Muscle layer of duodenum (tissue), 2 donors: ENCODE measurements around the gene ZNF428.
A peak's percentile ranks its signal among the peaks of the same experiment; 100 is the strongest.

ENCODE experiments used
- H3K27ac ChIP-seq: one replicate; pipeline ENCODE4 v1.7.0; 2013; ENCODE audit warnings: mild to moderate bottlenecking, low read length
- H3K27me3 ChIP-seq: one replicate; pipeline ENCODE4 v1.7.0; 2013; ENCODE audit warnings: low read depth, mild to moderate bottlenecking, control low read depth, low read length
- H3K36me3 ChIP-seq, 2 donors: one replicate each; pipeline ENCODE4 v1.7.0; 2013; ENCODE audit warnings: low read length in 2 of 2, control low read depth in 1 of 2, mild to moderate bottlenecking in 1 of 2; ENCODE audit not compliant: insufficient read depth in 2 of 2, control insufficient read depth in 1 of 2
- H3K4me1 ChIP-seq, 2 donors: one replicate each; pipeline ENCODE4 v1.7.0; 2013; ENCODE audit warnings: low read length in 2 of 2, mild to moderate bottlenecking in 2 of 2, control low read depth in 1 of 2, moderate library complexity in 1 of 2; ENCODE audit not compliant: insufficient read depth in 2 of 2, control insufficient read depth in 1 of 2
- H3K4me3 ChIP-seq, 2 donors: one replicate each; pipeline ENCODE4 v1.7.0; 2013; ENCODE audit warnings: low read length in 2 of 2, low read depth in 1 of 2, mild to moderate bottlenecking in 1 of 2
- H3K9me3 ChIP-seq, 2 donors: one replicate each; pipeline ENCODE4 v1.7.0; 2013; ENCODE audit warnings: low read length in 2 of 2, control low read depth in 1 of 2, mild to moderate bottlenecking in 1 of 2; ENCODE audit not compliant: control insufficient read depth in 1 of 2
- donor health status: healthy.

Gene ZNF428

DNA sequence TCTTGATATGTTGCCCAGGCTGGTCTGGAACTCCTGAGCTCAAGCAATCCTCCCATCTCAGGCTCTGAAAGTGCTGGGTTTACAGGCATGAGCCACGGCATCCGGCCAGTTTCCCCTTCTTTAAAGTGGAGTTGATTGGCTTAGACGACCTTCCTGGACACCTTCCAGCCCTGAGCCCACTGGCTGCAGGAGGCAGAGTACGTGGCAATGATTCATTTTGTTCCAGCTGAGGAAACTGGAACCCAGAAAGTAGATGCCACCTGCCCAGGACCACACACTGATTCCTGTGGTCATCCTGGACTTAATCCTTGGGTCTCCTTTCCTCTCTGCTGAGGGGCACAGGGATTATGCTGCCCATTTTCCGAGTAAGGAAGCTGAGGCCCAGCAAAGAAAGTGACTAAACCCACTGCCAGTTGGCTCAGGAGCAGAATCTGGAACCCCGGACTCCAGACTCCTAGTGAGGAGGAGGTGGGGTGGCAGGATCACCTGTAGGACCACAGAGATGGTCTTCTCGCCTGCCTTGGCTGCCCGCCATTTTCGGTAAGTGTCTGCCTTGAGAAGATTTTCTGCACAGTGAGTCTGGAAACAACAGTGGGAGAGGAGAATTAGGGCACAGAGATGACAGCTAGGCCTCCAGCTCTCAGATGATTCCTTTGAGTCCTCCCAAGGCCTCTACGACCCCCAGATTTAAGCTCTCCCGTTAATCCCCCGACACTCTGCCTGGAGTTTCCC lies 44.8 kb downstream of the ZNF428 start:
- no peaks in the 10 kb centered on the region for H3K9me3 ChIP-seq
- peak overlapping the region; percentile 97 for H3K27ac ChIP-seq
- peaks cover 3 to 4% of the 10 kb centered on the region in 2 donors for H3K36me3 ChIP-seq
- H3K4me1 ChIP-seq: peaks cover 7 to 9% of the 10 kb centered on the region in 2 donors
- H3K27me3 ChIP-seq: no peaks in the 10 kb centered on the region
- H3K4me3 ChIP-seq: peak overlapping the region; percentile 97 to 100

DNA sequence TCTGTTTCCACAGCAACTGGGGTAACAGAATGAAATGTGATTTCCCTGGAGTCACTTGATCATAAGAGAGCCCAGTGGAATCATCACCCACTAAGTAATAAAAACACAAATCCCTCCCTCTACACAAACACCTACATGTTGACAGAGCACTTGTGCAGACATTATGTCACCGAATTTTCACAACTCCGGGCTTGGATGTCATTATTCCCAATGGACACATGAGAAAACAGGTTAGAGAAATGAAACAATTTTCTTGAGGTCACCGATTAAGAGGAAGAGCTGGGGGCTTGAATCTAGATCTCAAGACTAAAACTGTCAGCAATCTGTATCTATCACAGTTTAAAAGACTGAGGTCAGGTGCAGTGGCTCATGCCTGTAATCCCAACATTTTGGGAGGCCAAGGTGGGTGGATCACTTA lies 47.2 kb downstream of the ZNF428 start:
- H3K27me3 ChIP-seq: no peaks in the 10 kb centered on the region
- H3K4me3 ChIP-seq: no peak overlapping the region
- peaks cover 7 to 9% of the 10 kb centered on the region in 2 donors for H3K4me1 ChIP-seq
- no peaks in the 10 kb centered on the region for H3K9me3 ChIP-seq
- H3K36me3 ChIP-seq: peaks cover 3 to 4% of the 10 kb centered on the region in 2 donors
- no peak overlapping the region for H3K27ac ChIP-seq

DNA sequence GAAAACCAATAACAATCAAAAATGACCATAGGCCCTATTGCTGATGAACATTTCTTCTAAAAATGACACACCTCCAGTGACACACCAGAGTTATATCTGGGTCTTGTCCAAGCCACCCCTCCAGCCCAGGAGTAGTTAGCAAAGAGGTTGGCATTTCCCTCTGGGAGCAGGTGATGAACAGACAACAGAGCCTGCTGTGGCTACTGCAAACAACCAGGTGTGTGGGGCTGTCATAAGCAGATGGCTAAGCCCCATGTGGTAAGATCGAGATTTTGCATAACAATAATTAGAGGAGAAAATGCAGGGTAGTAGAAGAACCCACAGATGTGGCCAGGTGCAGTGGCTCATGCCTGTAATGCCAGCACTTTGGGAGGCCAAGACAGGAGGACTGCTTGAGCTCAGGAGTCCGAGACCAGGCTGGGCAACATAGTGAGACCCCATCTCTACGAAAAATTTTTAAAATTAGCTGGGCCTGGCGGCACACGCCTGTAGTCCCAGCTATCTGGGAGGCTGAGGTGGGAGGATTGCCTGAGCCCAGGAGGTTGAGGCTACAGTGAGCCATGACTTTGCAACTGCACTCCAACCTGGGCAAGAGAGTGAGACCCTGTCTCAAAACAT lies 49.1 kb downstream of the ZNF428 start:
- Histone ChIP-seq H3K27me3 (no peaks in the 10 kb centered on the region), H3K9me3 (no peaks in the 10 kb centered on the region), H3K27ac (no peak overlapping the region), H3K36me3 (peaks cover 3 to 4% of the 10 kb centered on the region in 2 donors), H3K4me3 (no peak overlapping the region), H3K4me1 (peaks cover 7 to 9% of the 10 kb centered on the region in 2 donors)

DNA sequence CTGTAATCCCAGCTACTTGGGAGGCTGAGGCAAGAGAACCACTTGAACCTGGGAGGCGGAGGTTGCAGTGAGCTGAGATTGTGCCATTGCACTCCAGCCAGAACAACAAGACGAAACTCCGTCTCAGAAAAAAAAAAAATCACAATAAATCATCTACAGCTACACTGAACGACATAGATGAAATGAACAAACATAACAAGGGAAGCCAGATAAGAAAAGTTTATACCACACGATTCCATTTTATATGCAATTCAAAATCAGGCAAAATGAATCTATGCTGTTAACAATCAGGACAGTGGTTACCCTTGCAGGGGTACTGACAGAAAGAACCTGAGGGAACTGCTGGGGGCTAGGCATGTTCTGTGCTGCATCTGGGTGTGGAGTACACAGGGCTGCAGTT lies 49.8 kb downstream of the ZNF428 start:
- H3K9me3 ChIP-seq: no peaks in the 10 kb centered on the region
- peaks cover 3 to 4% of the 10 kb centered on the region in 2 donors for H3K36me3 ChIP-seq
- no peak overlapping the region for H3K27ac ChIP-seq
- peaks cover 3 to 5% of the 10 kb centered on the region in 2 donors for H3K4me1 ChIP-seq
- no peaks in the 10 kb centered on the region for H3K27me3 ChIP-seq
- no peak overlapping the region for H3K4me3 ChIP-seq

DNA sequence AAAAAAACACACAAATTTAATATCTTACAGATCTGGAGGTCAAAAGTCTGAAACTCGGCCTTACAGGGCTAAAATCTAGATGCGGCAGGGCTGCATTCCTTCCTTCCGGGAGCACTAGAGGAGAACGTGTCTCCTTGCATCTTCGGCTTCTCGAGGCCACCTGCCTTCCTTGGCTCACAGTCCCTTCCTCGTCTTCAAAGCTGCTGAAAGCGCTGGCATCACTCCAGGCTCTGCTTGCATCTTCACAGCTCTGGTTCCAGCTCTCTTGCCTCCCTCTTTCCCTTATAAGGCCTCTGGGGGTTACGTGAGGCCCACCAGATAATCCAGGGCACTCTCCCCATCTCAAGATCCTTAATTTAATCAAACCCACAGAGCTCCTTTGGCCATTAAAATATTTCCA lies 54.6 kb downstream of the ZNF428 start:
- Histone ChIP-seq H3K36me3 (peaks cover 0 to 15% of the 10 kb centered on the region in 2 donors), H3K4me1 (peaks cover 0 to 10% of the 10 kb centered on the region in 2 donors), H3K27ac (no peak overlapping the region), H3K27me3 (no peaks in the 10 kb centered on the region), H3K9me3 (no peaks in the 10 kb centered on the region), H3K4me3 (no peak overlapping the region)

DNA sequence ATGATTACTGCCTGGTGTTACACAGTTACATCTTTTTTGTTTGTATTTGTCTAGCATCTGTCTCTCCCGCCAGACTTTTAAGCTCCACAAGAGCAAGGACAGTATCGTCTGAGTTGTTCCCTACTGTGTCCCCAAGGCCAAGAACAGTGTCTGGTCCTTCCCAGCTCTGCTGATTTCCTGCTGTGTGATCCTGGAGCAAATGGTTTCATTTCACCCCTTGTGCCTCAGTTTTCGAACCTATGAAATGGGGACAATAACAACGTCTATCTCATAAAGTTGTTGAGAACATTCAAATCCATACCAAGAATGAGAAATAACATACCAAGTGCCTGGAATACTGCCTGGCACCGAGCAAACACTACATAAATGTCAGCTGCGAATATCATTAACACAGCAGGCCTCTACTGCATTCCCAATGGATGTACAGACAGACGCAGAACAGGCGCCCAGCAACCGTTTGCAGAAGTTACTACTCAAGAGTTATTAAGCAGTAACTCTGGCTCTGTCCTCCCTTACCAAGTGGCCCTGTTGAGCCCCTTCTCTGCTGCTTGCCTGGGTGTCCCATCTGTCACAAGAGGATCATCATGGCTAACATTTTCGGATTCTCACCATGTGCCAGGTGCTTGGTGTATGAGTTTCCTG lies 55.5 kb downstream of the ZNF428 start:
- Histone ChIP-seq H3K4me1 (peaks cover 0 to 10% of the 10 kb centered on the region in 2 donors), H3K27ac (no peak overlapping the region), H3K36me3 (peaks cover 0 to 20% of the 10 kb centered on the region in 2 donors), H3K9me3 (no peaks in the 10 kb centered on the region), H3K4me3 (no peak overlapping the region), H3K27me3 (no peaks in the 10 kb centered on the region)

DNA sequence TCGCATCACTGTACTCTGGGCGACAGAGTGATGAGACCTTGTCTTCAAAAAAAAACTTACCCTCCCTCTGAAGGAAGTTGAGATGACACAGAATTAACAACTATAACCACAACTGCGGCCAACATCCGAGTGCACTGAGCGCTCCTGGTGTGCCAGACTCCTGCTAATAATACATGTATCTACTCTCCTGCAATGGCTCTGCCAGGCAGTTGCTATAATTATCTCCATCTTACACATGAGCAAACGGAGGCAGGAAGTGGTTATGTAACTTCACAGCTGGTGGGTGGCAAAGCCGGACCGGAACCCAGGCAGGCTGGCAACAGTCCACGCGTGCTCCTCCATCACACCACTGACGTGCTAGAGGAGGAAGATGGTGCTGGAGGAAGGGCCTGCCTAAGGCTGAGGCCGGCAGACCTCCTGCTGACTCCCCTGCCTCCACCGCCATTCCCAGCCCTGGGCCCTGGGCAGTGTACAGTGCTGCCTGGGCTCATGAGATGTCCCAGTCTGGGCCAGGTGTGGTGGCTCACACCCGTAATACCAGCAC lies 56.7 kb downstream of the ZNF428 start:
- peaks cover 0 to 10% of the 10 kb centered on the region in 2 donors for H3K4me1 ChIP-seq
- H3K27ac ChIP-seq: peak overlapping the region; percentile 23
- no peak overlapping the region for H3K4me3 ChIP-seq
- no peaks in the 10 kb centered on the region for H3K27me3 ChIP-seq
- peaks cover 0 to 20% of the 10 kb centered on the region in 2 donors for H3K36me3 ChIP-seq
- H3K9me3 ChIP-seq: no peaks in the 10 kb centered on the region

DNA sequence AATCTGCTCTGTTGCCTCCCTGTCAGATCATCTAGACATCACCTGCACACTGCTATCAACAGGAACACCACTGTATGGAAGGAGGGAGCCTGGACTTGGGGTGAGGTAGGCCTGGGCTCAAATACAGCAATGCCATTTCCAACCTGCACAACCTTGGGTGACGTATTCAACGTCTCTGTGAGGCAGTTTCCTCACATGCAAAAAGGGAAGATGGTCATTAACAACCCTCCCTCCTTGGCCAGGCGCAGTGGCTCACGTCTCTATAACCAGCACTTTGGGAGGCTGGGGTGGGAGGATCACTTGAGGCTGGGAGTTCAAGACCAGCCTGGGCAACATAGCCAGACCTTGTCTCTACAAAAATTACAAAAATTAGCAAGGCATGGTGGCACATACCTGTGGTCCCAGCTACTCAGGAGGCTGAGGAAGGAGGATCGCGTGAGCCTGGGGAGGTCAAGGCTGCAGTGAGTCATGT lies 57.2 kb downstream of the ZNF428 start:
- H3K27ac ChIP-seq: peak overlapping the region; percentile 23
- no peak overlapping the region for H3K4me3 ChIP-seq

DNA sequence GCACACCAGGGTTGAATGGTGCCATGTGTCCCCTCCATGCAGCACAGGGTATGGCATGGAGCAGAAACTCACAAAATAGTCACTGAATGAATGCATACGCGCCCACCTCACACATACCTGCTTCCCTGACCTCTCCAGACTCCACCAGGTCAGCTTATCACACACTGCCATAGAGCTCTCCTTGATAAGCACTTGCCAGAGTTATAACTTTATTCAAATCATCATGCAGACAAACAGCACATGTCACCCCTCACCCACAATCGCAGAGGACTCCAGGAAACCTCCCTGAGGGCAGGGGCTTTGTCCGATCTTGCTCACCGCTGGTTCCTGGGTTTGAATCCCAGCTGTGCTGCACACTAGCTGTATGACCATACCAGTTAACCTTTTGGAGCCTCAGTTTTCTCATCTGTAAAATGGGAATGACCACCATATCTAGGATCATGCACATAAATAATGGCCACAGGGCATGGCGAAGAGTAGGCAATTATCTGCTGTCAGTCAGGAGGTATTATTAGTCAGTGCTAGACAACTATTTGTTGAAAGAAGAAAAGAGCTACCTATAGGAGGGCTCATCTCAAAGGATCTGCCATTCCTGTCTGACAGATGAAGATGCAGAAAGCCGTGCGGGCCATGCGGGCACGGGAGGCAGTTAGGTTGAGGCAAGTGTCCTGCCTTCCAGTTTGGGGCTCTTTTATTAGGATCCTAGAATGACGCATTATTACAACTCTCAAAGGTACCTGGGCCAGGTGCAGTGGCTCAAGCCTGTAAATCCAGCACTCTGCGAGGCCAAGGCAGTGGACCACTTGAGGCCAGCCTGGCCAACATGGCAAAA lies 58.1 kb downstream of the ZNF428 start:
- no peak overlapping the region for H3K4me3 ChIP-seq
- peaks cover 0 to 10% of the 10 kb centered on the region in 2 donors for H3K4me1 ChIP-seq
- no peak overlapping the region for H3K27ac ChIP-seq
- no peaks in the 10 kb centered on the region for H3K9me3 ChIP-seq
- H3K36me3 ChIP-seq: peaks cover 0 to 20% of the 10 kb centered on the region in 2 donors
- H3K27me3 ChIP-seq: no peaks in the 10 kb centered on the region

More for the DNA sequence above, 57.2 kb downstream of the ZNF428 start:
- Histone ChIP-seq H3K9me3 (no peaks in the 10 kb centered on the region), H3K27me3 (no peaks in the 10 kb centered on the region), H3K36me3 (peaks cover 0 to 20% of the 10 kb centered on the region in 2 donors), H3K4me1 (peaks cover 0 to 10% of the 10 kb centered on the region in 2 donors)

DNA sequence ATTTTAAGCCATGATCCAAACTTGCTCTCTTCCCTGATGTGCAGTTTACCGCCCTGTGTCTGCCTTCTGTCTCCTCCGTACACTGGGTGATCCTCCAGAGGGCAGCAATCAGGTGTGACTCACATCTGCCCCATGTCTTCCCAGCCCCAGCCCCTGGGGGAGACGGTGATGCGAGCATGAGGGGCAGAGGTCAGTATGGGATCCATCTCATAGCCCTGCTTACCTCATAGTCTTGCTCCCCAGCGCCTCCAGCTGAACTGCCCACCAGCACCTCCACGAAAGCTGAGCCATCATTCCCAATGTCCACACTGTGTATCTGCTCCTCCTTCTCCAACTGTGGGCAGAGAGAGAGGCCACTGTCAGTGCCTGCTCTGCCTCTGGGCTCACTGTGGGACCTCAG lies 58.7 kb downstream of the ZNF428 start:
- Histone ChIP-seq H3K36me3 (peaks cover 0 to 20% of the 10 kb centered on the region in 2 donors), H3K4me1 (peaks cover 0 to 10% of the 10 kb centered on the region in 2 donors), H3K9me3 (no peaks in the 10 kb centered on the region), H3K4me3 (no peak overlapping the region), H3K27me3 (no peaks in the 10 kb centered on the region), H3K27ac (no peak overlapping the region)
